ENCODE data around the gene GABRE. TPM values are rescaled to one million over a fixed set of nuclear protein-coding genes. Genes with fewer than 3 reads are reported as not detected.

The GABRE gene
- total RNA-seq, 1 experiment from 2014 or later: not detected

GRCh38 chrX:151938172-151938571 is 36.3 kb downstream of the GABRE start:
- no peak for DNase-seq (ENCODE audit: low spot score)
- no TSS peak for BruUV-seq (replicated peaks)
- ChIA-PET POLR2A (ENCODE audit: low non-redundant PET) (no interaction called here), CTCF (no interaction called here)
- Histone ChIP-seq H3K4me3 (ENCODE audit: low read depth, low read length, poor library complexity, severe bottlenecking) (no peak overlapping the region), H3K27me3 (replicated peaks; ENCODE audit: insufficient read depth, low read depth, low read length, poor library complexity) (no peaks in the 10 kb centered on the region), H3K27ac (ENCODE audit: low read depth, low read length, poor library complexity, severe bottlenecking) (no peak overlapping the region), H3K4me1 (ENCODE audit: insufficient read depth, low read length, poor library complexity, severe bottlenecking) (no peaks in the 10 kb centered on the region), H3K36me3 (ENCODE audit: insufficient read depth, low read length, poor library complexity, severe bottlenecking) (no peaks in the 10 kb centered on the region), H3K9me3 (ENCODE audit: low read depth, low read length, poor library complexity, severe bottlenecking) (no peaks in the 10 kb centered on the region)
- intact Hi-C loops (cut with micrococcal nuclease; ENCODE audit: unreplicated experiment): no loop called here
- TF ChIP-seq CTCF (conservative IDR thresholded peaks at IDR 0.05; ENCODE audit: low read depth, low read length) (no peak), EZH2 (IDR thresholded peaks at IDR 0.05; ENCODE audit: borderline replicate concordance, low read depth, low read length, poor library complexity, severe bottlenecking) (no peak)

DNA sequence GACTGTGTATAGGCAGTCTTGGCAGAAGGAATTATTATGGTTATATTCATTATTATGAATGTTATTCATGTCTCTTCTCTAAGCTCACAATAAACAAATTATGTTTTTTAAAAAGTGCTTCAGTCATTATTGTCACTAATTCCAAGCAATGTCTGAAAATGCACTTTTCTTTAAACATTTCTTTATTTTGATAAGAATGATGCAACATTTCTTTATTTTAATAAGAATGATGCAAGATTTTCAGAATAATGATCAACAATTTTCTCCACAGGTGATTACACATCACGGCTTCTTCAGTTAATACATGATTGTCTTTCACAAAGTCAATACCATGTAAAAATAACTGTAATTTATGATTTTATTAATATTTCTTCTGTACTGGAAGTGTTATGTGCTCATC is 39.1 kb downstream of the GABRE start:
- Histone ChIP-seq H3K4me3 (ENCODE audit: low read depth, low read length, poor library complexity, severe bottlenecking) (no peak overlapping the region), H3K9me3 (ENCODE audit: low read depth, low read length, poor library complexity, severe bottlenecking) (no peaks in the 10 kb centered on the region), H3K27me3 (replicated peaks; ENCODE audit: insufficient read depth, low read depth, low read length, poor library complexity) (no peaks in the 10 kb centered on the region), H3K4me1 (ENCODE audit: insufficient read depth, low read length, poor library complexity, severe bottlenecking) (no peaks in the 10 kb centered on the region), H3K36me3 (ENCODE audit: insufficient read depth, low read length, poor library complexity, severe bottlenecking) (no peaks in the 10 kb centered on the region), H3K27ac (ENCODE audit: low read depth, low read length, poor library complexity, severe bottlenecking) (no peak overlapping the region)
- no peak for DNase-seq (ENCODE audit: low spot score)
- POLR2A ChIA-PET (ENCODE audit: low non-redundant PET): no interaction called here
- intact Hi-C loops (cut with micrococcal nuclease; ENCODE audit: unreplicated experiment): no loop called here
- no peak for TF ChIP-seq CTCF (conservative IDR thresholded peaks at IDR 0.05; ENCODE audit: low read depth, low read length)
- no peak for TF ChIP-seq EZH2 (IDR thresholded peaks at IDR 0.05; ENCODE audit: borderline replicate concordance, low read depth, low read length, poor library complexity, severe bottlenecking)
- CTCF ChIA-PET: no interaction called here
- BruUV-seq (replicated peaks): no TSS peak

DNA sequence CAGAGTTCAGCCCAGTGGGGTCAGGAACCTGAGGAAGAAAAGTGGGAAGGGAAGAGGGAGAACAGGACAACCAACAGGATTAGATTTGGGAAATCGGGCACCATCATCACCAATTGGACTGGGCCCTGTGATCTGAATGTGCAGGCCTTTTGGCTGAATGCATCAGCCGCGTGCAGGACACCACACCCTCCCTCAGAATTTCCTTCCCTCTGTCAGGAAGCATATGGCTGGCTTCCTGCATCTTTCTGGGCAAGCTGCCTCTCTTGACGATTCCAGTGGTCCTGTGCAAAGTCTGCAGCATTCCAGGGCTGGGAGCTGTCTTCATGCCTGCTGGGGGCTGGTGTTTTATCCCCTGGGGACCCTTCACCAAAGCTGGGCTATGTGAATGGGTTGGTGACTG is 45.4 kb downstream of the GABRE start:
- intact Hi-C loops (cut with micrococcal nuclease; ENCODE audit: unreplicated experiment): no loop called here
- DNase-seq (ENCODE audit: low spot score): no peak
- Histone ChIP-seq H3K4me1 (ENCODE audit: insufficient read depth, low read length, poor library complexity, severe bottlenecking) (no peaks in the 10 kb centered on the region), H3K4me3 (ENCODE audit: low read depth, low read length, poor library complexity, severe bottlenecking) (no peak overlapping the region), H3K36me3 (ENCODE audit: insufficient read depth, low read length, poor library complexity, severe bottlenecking) (no peaks in the 10 kb centered on the region), H3K9me3 (ENCODE audit: low read depth, low read length, poor library complexity, severe bottlenecking) (no peaks in the 10 kb centered on the region), H3K27me3 (replicated peaks; ENCODE audit: insufficient read depth, low read depth, low read length, poor library complexity) (no peaks in the 10 kb centered on the region), H3K27ac (ENCODE audit: low read depth, low read length, poor library complexity, severe bottlenecking) (no peak overlapping the region)
- BruUV-seq (replicated peaks): no TSS peak
- ChIA-PET POLR2A (ENCODE audit: low non-redundant PET) (no interaction called here), CTCF (no interaction called here)
- no peak for TF ChIP-seq EZH2 (IDR thresholded peaks at IDR 0.05; ENCODE audit: borderline replicate concordance, low read depth, low read length, poor library complexity, severe bottlenecking)
- no peak for TF ChIP-seq CTCF (conservative IDR thresholded peaks at IDR 0.05; ENCODE audit: low read depth, low read length)

Data from A673 (cell line).